ENCODE measurements around the gene ARL4C. TPM values are rescaled to one million over a fixed set of nuclear protein-coding genes. Genes with fewer than 3 reads are reported as not detected.

ARL4C gene
- 48.5 TPM for total RNA-seq

DNA sequence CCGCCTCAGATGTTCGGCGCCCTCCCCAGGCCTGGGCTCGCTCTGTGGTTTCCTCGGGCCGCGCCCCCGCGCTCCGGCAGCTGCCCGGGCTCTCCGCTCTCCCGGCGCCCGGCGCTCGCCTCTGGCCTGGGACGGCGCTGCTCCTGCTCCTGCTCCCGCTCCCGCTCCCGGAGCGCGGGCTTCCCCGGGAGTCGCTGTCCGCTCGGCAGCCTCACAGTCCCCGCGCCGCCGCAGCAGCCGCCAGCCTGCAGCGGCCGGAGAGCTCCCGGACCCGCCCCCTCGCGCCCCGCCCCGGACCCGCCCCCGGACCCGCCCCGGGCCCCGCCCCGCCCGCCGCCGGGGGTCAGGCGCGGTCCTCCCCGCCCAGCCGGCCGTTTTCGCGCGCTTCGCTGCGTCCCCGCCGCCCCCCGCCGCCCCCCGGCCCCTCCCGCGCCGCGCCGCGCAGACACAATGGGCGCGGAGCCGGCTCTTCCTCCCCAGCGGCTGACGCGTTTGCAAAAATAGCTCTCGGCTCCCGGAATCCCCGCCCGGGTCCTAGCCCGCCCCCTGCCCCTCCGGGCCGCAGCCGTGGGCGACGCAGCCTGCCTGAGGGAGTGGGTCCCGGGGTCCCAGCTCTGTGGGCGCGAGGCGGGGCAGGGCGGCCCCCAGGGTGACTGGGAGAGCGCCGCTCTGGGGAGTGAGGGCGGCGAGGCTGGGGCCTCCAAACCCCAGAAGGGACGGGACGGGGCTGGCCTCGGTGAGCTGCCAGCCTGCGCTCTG is at the start of gene ARL4C:
Gene ARL4C, minus strand, starts transcription at position 247 of the 759 bp plus-strand sequence. CDS start 495 bp downstream, outside the sequence.

